ENCODE measurements around the gene PCP2.

DNA sequence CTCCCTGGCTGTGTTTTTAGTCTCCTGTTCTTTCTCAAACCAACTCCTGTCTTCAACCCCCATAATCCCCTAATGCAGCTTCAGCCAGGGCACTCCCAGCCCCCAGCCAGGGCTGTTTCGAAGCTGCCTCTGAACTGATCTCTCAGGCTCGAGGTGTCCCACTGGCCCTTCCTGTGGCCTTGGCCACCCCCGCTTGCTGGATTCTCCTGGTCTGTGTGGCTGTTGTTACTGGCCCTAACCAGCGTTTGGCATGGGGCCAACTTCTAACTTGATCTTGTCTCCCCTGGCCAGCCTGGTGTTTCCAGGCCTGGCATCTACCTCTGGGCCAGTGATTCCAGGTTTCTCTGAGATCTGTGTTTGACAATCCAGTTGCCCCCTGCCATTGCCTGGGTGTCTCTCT is 15.2 kb downstream of the PCP2 start:
- no peak for TF ChIP-seq EZH2 (IDR thresholded peaks at IDR 0.05; ENCODE audit: borderline replicate concordance)
- TF ChIP-seq, protein P1, sequence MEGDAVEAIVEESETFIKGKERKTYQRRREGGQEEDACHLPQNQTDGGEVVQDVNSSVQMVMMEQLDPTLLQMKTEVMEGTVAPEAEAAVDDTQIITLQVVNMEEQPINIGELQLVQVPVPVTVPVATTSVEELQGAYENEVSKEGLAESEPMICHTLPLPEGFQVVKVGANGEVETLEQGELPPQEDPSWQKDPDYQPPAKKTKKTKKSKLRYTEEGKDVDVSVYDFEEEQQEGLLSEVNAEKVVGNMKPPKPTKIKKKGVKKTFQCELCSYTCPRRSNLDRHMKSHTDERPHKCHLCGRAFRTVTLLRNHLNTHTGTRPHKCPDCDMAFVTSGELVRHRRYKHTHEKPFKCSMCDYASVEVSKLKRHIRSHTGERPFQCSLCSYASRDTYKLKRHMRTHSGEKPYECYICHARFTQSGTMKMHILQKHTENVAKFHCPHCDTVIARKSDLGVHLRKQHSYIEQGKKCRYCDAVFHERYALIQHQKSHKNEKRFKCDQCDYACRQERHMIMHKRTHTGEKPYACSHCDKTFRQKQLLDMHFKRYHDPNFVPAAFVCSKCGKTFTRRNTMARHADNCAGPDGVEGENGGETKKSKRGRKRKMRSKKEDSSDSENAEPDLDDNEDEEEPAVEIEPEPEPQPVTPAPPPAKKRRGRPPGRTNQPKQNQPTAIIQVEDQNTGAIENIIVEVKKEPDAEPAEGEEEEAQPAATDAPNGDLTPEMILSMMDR (IDR thresholded peaks at IDR 0.05; ENCODE audit: poor library complexity), result no peak
